Activated naive CD8-positive, alpha-beta T cell treated with anti-CD3 and anti-CD28 coated beads, Interleukin-2, amount 50 U/mL, for 16 hours (primary cell): Measurements from ENCODE around the gene PACS2.
"Not testable (repeated sequence)": the region's sequence is repeated elsewhere in the genome, so short reads cannot be mapped to it uniquely, and the experiment has no call there.

Experiments used
- DNase-seq: peaks from one replicate; pipeline ENCODE4 v3.0.0-alpha.2; 2020; ENCODE audit warnings: low read depth, low spot score

Gene PACS2

DNA sequence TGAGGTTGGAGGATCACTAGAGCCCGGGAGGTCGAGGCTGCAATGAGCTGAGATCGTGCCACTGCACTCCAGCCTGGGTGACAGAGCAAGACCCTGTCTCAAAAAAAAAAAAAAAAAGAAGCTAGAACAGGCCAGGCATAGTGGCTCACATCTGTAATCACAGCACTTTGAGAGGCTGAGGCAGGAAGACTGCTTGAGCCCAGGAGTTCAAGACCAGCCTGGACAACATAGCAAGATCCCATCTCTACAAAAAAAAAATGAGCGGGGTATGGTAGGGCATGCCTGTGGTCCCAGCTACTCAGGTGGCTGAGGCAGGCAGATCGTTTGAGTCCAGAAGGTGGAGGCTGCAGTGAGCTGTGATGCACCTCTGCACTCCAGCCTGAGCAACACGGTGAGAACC is 25.6 kb upstream of the PACS2 start:
- not testable (repeated sequence) for DNase-seq

- no peak for DNase-seq
These were observed 23.8 kb upstream of the PACS2 start for GRCh38 chr14:105290621-105291346.

DNA sequence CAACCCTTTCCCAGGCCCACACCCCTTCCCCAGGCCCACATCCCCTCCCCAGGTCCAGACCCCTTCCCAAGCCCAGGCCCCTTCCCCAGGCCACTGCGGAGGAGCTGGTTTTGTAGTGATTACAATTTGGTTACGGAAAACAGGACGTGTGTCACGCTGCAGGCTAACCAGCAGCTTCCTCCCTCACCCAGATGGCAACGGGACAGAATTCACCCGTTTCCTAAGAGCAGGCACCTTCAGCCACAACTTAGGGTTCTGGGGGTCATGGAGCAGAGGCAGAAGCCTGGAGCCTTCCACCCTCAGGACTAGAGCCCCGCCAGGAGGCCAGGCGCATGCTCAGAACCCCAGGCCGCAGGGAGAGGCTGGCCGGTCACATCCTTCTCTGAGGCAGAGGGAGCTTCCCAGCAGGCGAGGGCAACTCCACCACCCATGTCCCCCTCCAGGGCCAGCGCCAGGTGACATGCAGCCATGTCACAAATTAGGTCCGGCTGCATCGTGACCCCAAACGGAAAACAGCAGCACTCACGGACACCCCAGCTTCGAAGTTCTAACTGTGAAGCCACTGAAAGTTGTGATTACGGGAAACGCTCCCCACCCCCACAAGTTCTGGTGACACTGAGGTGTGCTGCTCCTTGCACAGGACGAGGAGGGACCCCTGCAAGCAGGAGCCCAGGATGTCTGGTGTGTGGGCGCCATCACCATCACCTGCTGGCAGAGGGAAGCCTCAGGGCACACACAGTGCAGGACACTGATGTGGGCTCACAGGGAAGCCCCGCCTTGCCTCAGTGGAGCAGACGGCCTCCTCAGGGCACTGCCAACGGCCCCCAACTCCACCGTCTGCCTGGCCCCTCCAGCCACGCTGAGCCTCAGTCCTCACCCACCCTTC is 21.5 kb upstream of the PACS2 start:
- DNase-seq, result no peak

- no peak for DNase-seq
These were observed 20.4 kb upstream of the PACS2 start for GRCh38 chr14:105294142-105294597.

GRCh38 chr14:105297311-105297710 is 17.2 kb upstream of the PACS2 start:
- not testable (repeated sequence) for DNase-seq

GRCh38 chr14:105299654-105300541 is 14.7 kb upstream of the PACS2 start:
- no peak for DNase-seq

DNA sequence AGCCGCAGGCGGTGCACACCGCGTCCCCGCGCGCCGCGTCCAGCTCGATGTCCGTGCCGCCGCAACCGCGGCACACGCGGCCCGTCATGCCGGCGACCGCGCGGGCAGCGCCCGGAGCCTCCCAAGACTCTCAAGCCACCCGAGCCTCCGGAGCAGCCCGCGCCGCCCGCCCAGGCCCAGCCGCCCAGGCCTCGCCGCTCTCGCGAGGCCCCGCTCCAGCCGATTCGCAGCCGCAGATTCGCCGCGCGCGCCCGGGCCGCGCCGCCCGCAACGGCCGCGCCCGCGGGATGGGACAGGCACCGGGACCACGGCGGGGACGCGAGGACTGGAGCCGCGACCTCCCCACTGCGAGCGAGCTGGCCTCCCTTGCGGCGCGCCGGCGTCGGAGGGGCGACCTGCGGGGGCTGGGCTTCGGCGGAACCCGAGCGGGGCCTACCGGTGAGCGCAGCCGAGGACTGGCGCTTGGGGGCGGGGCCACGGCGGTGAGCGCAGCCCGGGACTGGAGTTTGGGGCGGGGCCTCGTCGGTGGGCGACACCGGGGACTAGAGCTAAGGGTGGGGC is 13.9 kb upstream of the PACS2 start, which contains the start of gene BRF1:
TSS of gene BRF1 (minus strand) at position 460 of the 561 bp plus-strand sequence. CDS start at position 88, 372 bp downstream.
- peak; percentile 99 for DNase-seq

DNA sequence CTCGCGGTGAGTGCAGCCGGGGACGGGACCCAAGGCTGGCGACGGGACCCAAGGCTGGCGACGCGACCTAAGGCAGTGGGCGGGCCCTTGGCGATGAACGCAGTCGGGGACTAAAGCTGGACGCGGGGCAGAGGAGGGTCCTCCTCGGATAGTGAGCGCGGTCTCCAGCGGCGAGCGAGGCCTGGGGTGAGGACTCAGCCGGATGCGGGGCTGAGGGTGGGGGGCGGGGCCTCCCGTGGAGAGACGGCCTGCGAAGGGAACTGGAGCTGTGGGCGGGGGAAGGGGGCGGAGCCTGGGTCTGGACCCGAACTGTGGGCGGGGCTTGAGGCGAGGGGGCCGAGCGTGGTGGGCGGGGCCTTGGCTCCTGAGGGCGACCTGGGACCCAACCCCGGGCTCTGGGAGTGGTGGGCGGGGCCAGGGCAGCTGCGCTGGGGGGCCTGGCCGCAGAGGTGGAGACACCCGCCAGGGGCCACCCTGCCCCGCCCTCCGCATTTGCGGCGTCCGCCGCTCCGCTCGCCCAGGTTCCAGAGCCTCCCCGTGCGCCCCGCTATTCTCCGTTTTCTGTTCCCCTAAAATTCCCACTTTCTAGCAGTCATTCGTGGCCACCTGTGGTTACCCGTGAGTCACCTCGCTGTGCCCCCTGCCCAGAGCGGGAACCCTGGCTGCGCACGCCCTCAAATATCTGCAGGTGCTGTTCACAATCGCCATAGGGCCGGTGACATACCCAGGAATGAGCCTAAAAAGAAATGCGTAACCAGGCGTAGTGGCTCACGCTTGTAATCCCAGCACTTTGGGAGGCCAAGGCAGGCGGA is 13.2 kb upstream of the PACS2 start:
- peak; percentile 100 for DNase-seq

GRCh38 chr14:105301915-105302249 is 12.7 kb upstream of the PACS2 start:
- not testable (repeated sequence) for DNase-seq

DNA sequence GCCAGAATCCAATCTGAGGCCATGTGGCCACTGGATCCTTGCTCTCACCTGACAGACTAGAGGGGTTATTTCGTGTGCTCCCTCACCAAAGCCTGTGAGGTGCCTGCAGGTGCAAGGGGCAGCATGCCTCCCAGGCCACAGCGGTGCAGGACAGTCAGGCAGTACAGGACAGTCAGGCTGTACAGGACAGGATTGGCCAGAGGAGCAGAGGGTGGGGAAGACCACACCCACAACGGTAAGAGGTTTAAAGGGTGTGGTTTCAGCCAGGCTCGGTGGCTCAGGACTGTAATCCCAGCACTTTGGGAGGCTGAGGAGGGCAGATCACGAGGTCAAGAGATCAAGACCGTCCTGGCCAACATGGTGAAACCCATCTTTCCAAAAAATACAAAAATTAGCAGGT is 10.6 kb upstream of the PACS2 start:
- DNase-seq, result no peak

- no peak for DNase-seq
These were observed 10.0 kb upstream of the PACS2 start for GRCh38 chr14:105304565-105304964.

DNA sequence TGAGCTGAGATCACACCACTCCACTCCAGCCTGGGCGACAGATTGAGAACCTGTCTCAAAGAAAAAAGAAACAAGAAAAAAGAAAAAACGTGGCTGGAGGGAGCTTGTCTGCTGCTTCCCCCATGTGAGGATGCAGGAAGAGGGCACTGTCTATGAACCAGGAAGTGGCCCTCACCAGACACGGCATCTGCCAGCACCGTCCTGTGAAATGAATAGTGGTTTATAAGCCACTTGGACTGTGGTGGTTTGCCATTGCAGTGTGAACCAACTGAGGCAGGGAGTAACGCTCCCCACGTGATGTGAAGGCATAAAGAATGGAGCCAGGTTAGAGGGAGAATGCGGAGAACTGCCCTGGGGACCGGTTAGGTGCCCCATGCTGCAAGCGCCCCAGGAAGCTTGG is 9.2 kb upstream of the PACS2 start:
- DNase-seq, result no peak

DNA sequence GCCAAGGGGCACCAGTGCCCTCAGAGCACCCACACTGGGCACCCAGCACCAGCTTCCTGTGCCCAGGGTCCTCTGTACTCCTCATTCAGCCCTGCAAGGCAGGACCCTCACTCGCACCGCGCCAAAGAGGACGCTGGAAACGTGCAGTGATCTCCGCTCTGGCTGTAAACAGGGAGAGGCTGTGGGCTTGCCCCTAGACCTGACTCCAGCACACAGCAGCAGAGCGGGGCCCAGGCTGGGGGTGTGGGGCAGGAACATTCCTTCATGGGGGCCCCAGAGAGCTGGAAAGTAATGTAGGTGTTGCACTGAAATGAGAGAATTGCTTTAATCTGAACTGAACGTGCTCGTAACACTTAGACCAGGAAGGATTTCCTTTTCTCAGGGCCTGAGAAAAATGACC is 8.8 kb upstream of the PACS2 start:
- no peak for DNase-seq

GRCh38 chr14:105307052-105307727 is 7.4 kb upstream of the PACS2 start:
- no peak for DNase-seq

GRCh38 chr14:105309371-105309770 is 5.2 kb upstream of the PACS2 start:
- DNase-seq, result no peak

GRCh38 chr14:105311838-105312237 is 2.7 kb upstream of the PACS2 start:
- no peak for DNase-seq

- DNase-seq, result no peak
These were observed 1.6 kb upstream of the PACS2 start for GRCh38 chr14:105312973-105313372.

DNA sequence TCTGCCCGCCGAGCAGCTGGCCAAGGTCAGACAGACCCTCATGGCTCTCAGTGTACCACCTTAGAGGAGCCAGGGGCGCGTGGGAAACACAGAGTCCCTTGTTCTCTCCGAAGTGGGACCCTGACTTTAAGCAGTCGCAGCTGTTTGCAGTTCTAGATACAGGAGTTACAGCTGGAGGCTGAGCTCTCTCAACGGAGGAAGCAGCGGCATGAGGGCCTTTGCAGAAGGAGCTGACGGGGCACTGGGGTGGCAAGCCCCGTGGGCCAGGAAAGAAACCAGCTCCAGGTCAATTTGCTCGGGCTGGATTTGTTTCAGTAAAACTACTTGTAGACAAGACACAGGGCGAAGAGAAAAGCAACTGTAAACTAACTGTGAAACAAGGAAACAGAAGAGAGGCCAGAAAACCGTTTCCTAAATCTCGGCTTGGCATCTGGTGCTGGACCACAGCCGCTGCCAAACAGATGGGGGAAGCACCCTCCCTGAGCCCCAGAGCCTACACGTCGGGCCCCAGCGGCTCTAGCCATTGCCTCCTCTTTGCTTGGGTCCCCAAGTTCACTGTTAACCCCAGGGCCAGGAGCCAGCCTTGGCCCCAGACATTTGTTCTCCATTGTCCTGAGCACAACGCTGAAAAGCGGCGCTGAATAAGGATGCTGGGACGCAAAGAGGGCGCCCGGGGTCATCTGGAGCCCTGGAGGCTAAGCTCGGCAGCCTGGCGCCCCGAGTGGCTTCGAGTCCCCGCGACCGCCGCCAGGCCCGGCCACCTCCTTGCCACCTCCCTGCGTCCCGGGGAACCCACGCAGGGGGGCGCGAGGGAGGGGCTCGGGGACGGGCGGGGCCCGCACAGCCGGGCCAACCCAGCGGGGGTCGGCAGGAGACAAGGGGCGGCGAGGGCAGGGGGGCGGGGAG is 914 bp upstream of the PACS2 start:
- no peak for DNase-seq

- DNase-seq, result no peak
These were observed 718 bp downstream of the PACS2 start for GRCh38 chr14:105315211-105315721.
